Spleen (tissue), 11 donors: Measurements from ENCODE around the gene DLX1. TPM values are rescaled to one million over a fixed set of nuclear protein-coding genes. Genes with fewer than 3 reads are reported as not detected.

Experiments
- DNase-seq: peaks from one replicate; pipeline ENCODE4 v3.0.0-alpha.2; 2020
- H3K27ac ChIP-seq, 8 donors: fragments of 200-600 bp; sonication (generic) in 7 of 8; 1 replicate in 4 of 8; 2 replicates in 4 of 8; pipeline versions ENCODE4 v1.5.0 to v1.8.0; 2016 to 2021; ENCODE audit warnings: inconsistent platforms in 4 of 8, mild to moderate bottlenecking in 4 of 8, moderate library complexity in 1 of 8
- H3K27me3 ChIP-seq, 7 donors: fragments of 200-600 bp; sonication (generic) in 6 of 7; replicated peaks in 1 of 7; 1 replicate in 4 of 7; 2 replicates in 3 of 7; pipeline versions ENCODE4 v1.5.0 to v1.8.0; 2016 to 2021; ENCODE audit warnings: inconsistent platforms in 3 of 7, mild to moderate bottlenecking in 1 of 7
- H3K36me3 ChIP-seq, 6 donors: fragments of 200-600 bp; sonication (generic) in 5 of 6; 1 replicate in 4 of 6; 2 replicates in 2 of 6; pipeline versions ENCODE4 v1.5.0 to v1.8.0; 2016 to 2021; ENCODE audit warnings: inconsistent platforms in 2 of 6
- H3K4me1 ChIP-seq, 6 donors: fragments of 200-600 bp; sonication (generic) in 5 of 6; 1 replicate in 3 of 6; 2 replicates in 3 of 6; pipeline versions ENCODE4 v1.5.0 to v1.8.0; 2016 to 2021; ENCODE audit warnings: inconsistent platforms in 3 of 6
- H3K4me3 ChIP-seq, 8 donors: fragments of 200-600 bp; sonication (generic) in 7 of 8; 1 replicate in 4 of 8; 2 replicates in 4 of 8; pipeline versions ENCODE4 v1.5.0 to v1.8.0; 2016 to 2021; ENCODE audit warnings: inconsistent platforms in 4 of 8, mild to moderate bottlenecking in 4 of 8, moderate library complexity in 2 of 8
- H3K9me3 ChIP-seq, 8 donors: fragments of 200-600 bp; sonication (generic) in 7 of 8; 1 replicate in 4 of 8; 2 replicates in 4 of 8; pipeline versions ENCODE4 v1.5.0 to v1.8.0; 2016 to 2021; ENCODE audit warnings: inconsistent platforms in 4 of 8
- CTCF ChIP-seq, 11 experiments: fragments of 200-600 bp in 7 of 11; fragments of 450-650 bp in 4 of 11; sonication (generic) in 4 of 11; IDR thresholded peaks in 8 of 11; conservative IDR thresholded peaks in 3 of 11; 1 replicate in 7 of 11; 2 replicates in 4 of 11; pipeline versions ENCODE4 v1.4.0 to v1.8.0; 2016 to 2021; ENCODE audit warnings: antibody characterized with exemption in 11 of 11, inconsistent platforms in 4 of 11, mild to moderate bottlenecking in 1 of 11
- POLR2A ChIP-seq, 3 donors: fragments of 450-650 bp; IDR thresholded peaks; one replicate each; pipeline ENCODE4 v1.5.1; 2017; ENCODE audit warnings: antibody characterized with exemption in 3 of 3, mild to moderate bottlenecking in 1 of 3
- POLR2AphosphoS5 ChIP-seq, 3 donors: sonication (generic); formaldehyde crosslinking; IDR thresholded peaks; one replicate each; pipeline ENCODE4 v1.5.1; 2017; ENCODE audit warnings: antibody characterized with exemption in 3 of 3
- WGBS, 5 donors: extraction: QIAGEN DNeasy Blood & Tissue Kit in 3 of 5; methylation state at CpG; one replicate each; pipeline versions ENCODE4 v1.1.5 to v1.1.7; 2013 to 2018; 5-methylcytosine and 5-hydroxymethylcytosine counted together
- intact Hi-C: fragments of 100-400 bp; cut with DNase I; formaldehyde crosslinking; loops from one replicate; pipeline ENCODE4 v1.15.0; 2023; ENCODE audit warnings: low total_unique reads
- polyA plus RNA-seq, 3 donors: library from polyadenylated mRNA; stranded (reverse); fragments of 200-250 nt; gene quantifications; one replicate each; pipeline ENCODE4 v1.2.1, GENCODE V29; 2013
- total RNA-seq, 7 donors: library from RNA; depleted of rRNA in 3 of 7; stranded (reverse); fragments of >200 nt in 3 of 7; fragmentation: NEBNext Ultra II Directional in 4 of 7; extraction: Animal tissue kit (Norgen Biotek cat#: 25700) in 4 of 7; gene quantifications; one replicate each; pipeline versions ENCODE4 v1.1.0 to v1.2.1, GENCODE V29; 2016 to 2021
- donor health status: healthy with polysubstance abuse.
- donor health status: DM: no; HTN: no; CAD: no; lungs with moderate emphysema.
- donor health status: DM: no; HTN: no; CAD: no.
- donor health status: Bipolar disorder and iron deficiency.
- donor health status: healthy.
- donor health status: DM: no; HTN: no; CAD: no.
- donor health status: DM: yes; HTN: yes; CAD: no.

Gene DLX1
- total and polyA plus RNA-seq, 10 donors, result 0.16 TPM; not detected in 9

- no peak overlapping the region for H3K4me3 ChIP-seq
- no peaks in the 10 kb centered on the region for H3K27me3 ChIP-seq
- no peak overlapping the region for H3K27ac ChIP-seq
- intact Hi-C loops, result no loop called here
- no peaks in the 10 kb centered on the region for H3K4me1 ChIP-seq
- H3K36me3 ChIP-seq, result no peaks in the 10 kb centered on the region
- DNase-seq, result no peak
- 77 to 88% (median 79%) methylated on average over 6 of the region's 6 CpGs for WGBS, 5 donors
- H3K9me3 ChIP-seq, result no peaks in the 10 kb centered on the region
- TF ChIP-seq CTCF (IDR thresholded peaks at IDR 0.05 in 8 of 11, conservative IDR thresholded peaks at IDR 0.05 in 3 of 11) (no peak), POLR2A (IDR thresholded peaks at IDR 0.05) (no peak), POLR2AphosphoS5 (IDR thresholded peaks at IDR 0.05) (no peak)
Measured at GRCh38 chr2:172040311-172040710, 45.0 kb upstream of the DLX1 start.

- Histone ChIP-seq H3K4me3 (no peak overlapping the region), H3K36me3 (no peaks in the 10 kb centered on the region), H3K27me3 (no peaks in the 10 kb centered on the region), H3K27ac (no peak overlapping the region), H3K4me1 (no peaks in the 10 kb centered on the region), H3K9me3 (no peaks in the 10 kb centered on the region)
- intact Hi-C loops, result no loop called here
- DNase-seq, result no peak
- no peak for TF ChIP-seq POLR2A (IDR thresholded peaks at IDR 0.05)
- no peak for TF ChIP-seq CTCF (IDR thresholded peaks at IDR 0.05 in 8 of 11, conservative IDR thresholded peaks at IDR 0.05 in 3 of 11)
- TF ChIP-seq POLR2AphosphoS5 (IDR thresholded peaks at IDR 0.05), result no peak
- 13 to 30% (median 18%) methylated on average over 1 of the region's 1 CpG for WGBS, 5 donors
Measured at GRCh38 chr2:172046080-172046678, 39.1 kb upstream of the DLX1 start.

GRCh38 chr2:172046866-172047565 is 38.3 kb upstream of the DLX1 start:
- H3K27me3 ChIP-seq, result no peaks in the 10 kb centered on the region
- no peak for DNase-seq
- H3K4me3 ChIP-seq, result no peak overlapping the region
- 64 to 93% (median 81%) methylated on average over 3 of the region's 3 CpGs for WGBS, 5 donors
- no peaks in the 10 kb centered on the region for H3K36me3 ChIP-seq
- TF ChIP-seq POLR2AphosphoS5 (IDR thresholded peaks at IDR 0.05) (no peak), CTCF (IDR thresholded peaks at IDR 0.05 in 8 of 11, conservative IDR thresholded peaks at IDR 0.05 in 3 of 11) (no peak), POLR2A (IDR thresholded peaks at IDR 0.05) (no peak)
- no peak overlapping the region for H3K27ac ChIP-seq
- H3K9me3 ChIP-seq, result no peaks in the 10 kb centered on the region
- peaks cover 0 to under 1% (median 0%) of the 10 kb centered on the region in 6 donors for H3K4me1 ChIP-seq
- intact Hi-C loops, result no loop called here
